DND-41 (cell line): ENCODE measurements around the gene SRC.

Experiments
- ATAC-seq: fragments of 200-7000 bp; cut with Tn5 transposase; 3 replicates; pipeline ENCODE4 v1.9.1; 2021; ENCODE audit warnings: low read depth; ENCODE audit not compliant: insufficient read depth
- DNase-seq: peaks from one replicate; pipeline ENCODE4 v3.0.0-alpha.2; 2020
- H2AFZ ChIP-seq: 2 replicates; pipeline ENCODE4 v1.6.0; 2012; ENCODE audit warnings: low read depth, low read length
- H3K27ac ChIP-seq: 2 replicates; pipeline ENCODE4 v1.5.1; 2012; ENCODE audit warnings: low read length, inconsistent platforms
- H3K27me3 ChIP-seq: fragments of 200-600 bp; sonication (generic); 2 replicates; pipeline ENCODE4 v1.6.0; 2012; ENCODE audit warnings: low read length, mild to moderate bottlenecking, inconsistent platforms; ENCODE audit not compliant: insufficient read depth, poor library complexity
- H3K36me3 ChIP-seq: 2 replicates; pipeline ENCODE4 v1.5.1; 2012; ENCODE audit warnings: low read length, inconsistent platforms; ENCODE audit not compliant: insufficient read depth
- H3K4me1 ChIP-seq: 2 replicates; pipeline ENCODE4 v1.5.1; 2012; ENCODE audit warnings: mild to moderate bottlenecking, low read length; ENCODE audit not compliant: insufficient read depth
- H3K4me2 ChIP-seq: 2 replicates; pipeline ENCODE4 v1.6.0; 2012; ENCODE audit warnings: mild to moderate bottlenecking, moderate library complexity, low read length, inconsistent platforms; ENCODE audit not compliant: insufficient read depth
- H3K4me3 ChIP-seq, 2 experiments: fragments of 200-600 bp in 1 of 2; shearing (Covaris generic) in 1 of 2; 2 replicates each; pipeline ENCODE4 v1.5.1; 2012 to 2016; ENCODE audit warnings: inconsistent platforms in 2 of 2, low read length in 2 of 2, mild to moderate bottlenecking in 2 of 2, low read depth in 1 of 2, moderate library complexity in 1 of 2
- H3K79me2 ChIP-seq: 2 replicates; pipeline ENCODE4 v1.6.0; 2012; ENCODE audit warnings: low read length, inconsistent platforms; ENCODE audit not compliant: insufficient read depth
- H3K9ac ChIP-seq: 2 replicates; pipeline ENCODE4 v1.6.0; 2012; ENCODE audit warnings: low read depth, mild to moderate bottlenecking, inconsistent platforms, low read length, moderate library complexity
- H3K9me3 ChIP-seq: 2 replicates; pipeline ENCODE4 v1.5.1; 2012; ENCODE audit warnings: low read length, moderate library complexity, mild to moderate bottlenecking, inconsistent platforms; ENCODE audit not compliant: insufficient read depth, severe bottlenecking
- H4K20me1 ChIP-seq: 2 replicates; pipeline ENCODE4 v1.6.0; 2012; ENCODE audit warnings: low read length; ENCODE audit not compliant: insufficient read depth
- EZH2 ChIP-seq: IDR thresholded peaks from 3 replicates; pipeline ENCODE4 v1.6.1; 2012; ENCODE audit warnings: borderline replicate concordance, low read depth, mild to moderate bottlenecking, moderate library complexity, low read length, inconsistent platforms; ENCODE audit not compliant: severe bottlenecking
- TF ChIP-seq, protein P1 (sequence below): IDR thresholded peaks from 2 replicates; pipeline ENCODE4 v1.5.1; 2012; ENCODE audit warnings: borderline replicate concordance, low read length, moderate library complexity, mild to moderate bottlenecking; ENCODE audit not compliant: poor library complexity, severe bottlenecking; ENCODE audit errors: extremely low read depth

SRC gene

DNA sequence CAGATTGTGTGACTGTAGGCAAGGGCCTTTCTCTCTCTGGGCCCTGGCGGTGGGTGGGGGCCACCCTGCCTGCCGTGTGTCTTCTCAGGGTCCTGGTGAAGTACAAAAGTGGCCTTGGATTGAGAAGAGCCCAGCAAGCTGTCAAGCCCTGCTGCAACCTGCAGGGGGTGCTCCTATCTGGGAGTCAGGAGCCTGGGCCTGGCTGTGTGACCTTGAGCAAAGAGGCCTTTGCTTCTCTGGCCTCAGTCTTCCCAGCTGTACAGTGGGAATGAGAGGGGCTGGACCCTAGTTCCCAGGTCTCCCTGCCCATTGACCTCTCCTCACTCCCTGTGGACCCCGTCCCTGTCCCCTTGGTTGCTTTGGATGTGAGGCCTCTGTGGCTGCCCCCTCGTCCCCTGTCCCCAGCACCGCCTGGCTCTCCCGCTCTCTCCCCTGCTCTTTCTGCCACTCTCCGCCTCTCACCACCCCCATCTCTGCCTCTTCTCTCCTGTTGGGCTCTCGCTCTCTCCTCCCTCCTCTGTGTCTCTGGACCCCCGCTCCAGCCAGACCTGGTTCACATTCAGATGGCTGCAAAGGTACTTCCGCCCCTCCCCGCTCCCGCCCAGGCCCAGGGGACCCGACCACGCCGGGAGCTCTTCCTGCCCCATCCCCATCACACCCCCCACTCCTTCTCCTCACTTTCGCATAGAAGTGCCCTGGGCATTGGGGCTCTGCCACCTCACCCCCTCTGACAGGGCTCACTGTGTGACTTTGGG lies 46.7 kb downstream of the SRC start:
- peak; percentile 33 for DNase-seq
- Histone ChIP-seq H3K27ac (no peak overlapping the region), H3K36me3 (peaks cover 12% of the 10 kb centered on the region; the same call in 1 of the 2 replicates), H2AFZ (no peak overlapping the region), H3K4me2 (no peak overlapping the region), H4K20me1 (peaks cover 7% of the 10 kb centered on the region; the same call in 1 of the 2 replicates), H3K9ac (no peak overlapping the region), H3K4me3 (no peak overlapping the region), H3K27me3 (no peaks in the 10 kb centered on the region), H3K9me3 (no peaks in the 10 kb centered on the region), H3K4me1 (no peaks in the 10 kb centered on the region), H3K79me2 (no peaks in the 10 kb centered on the region)
- ATAC-seq, result peak; percentile 66
- no peak for TF ChIP-seq EZH2
- TF ChIP-seq, protein P1, sequence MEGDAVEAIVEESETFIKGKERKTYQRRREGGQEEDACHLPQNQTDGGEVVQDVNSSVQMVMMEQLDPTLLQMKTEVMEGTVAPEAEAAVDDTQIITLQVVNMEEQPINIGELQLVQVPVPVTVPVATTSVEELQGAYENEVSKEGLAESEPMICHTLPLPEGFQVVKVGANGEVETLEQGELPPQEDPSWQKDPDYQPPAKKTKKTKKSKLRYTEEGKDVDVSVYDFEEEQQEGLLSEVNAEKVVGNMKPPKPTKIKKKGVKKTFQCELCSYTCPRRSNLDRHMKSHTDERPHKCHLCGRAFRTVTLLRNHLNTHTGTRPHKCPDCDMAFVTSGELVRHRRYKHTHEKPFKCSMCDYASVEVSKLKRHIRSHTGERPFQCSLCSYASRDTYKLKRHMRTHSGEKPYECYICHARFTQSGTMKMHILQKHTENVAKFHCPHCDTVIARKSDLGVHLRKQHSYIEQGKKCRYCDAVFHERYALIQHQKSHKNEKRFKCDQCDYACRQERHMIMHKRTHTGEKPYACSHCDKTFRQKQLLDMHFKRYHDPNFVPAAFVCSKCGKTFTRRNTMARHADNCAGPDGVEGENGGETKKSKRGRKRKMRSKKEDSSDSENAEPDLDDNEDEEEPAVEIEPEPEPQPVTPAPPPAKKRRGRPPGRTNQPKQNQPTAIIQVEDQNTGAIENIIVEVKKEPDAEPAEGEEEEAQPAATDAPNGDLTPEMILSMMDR, result peak; percentile 67

DNA sequence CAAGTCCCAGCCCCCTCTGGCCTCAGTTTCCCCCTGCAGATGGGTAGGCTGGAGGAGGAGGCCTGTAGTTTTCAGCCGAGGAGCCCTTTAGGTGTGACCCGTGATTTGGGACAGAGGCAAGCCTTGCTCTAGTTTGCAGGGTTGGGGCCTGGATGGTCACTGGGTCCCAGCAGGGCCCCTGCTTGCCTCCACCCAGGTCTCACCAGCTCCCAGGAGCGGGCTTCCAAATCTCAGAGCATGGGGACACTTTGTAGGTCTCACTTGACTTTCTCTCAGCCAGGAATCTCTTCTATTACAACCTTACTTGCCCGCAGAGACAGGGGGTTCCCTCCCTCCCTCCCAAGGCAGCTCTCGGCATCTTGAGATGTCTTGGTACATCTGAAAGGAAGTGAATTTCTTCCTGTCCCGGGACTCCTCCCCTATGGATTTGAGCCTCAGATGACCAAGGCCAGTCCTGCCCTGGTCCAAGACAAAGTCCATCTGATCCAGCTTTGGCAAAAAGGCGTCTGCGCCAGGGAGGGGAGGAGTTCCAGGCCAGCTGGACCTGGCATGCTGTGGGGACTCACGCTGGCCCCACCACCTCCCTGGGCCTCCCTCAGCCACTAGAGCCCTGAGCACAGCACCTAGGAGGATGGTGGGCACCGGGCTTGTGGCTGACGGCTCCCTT lies 47.4 kb downstream of the SRC start:
- Histone ChIP-seq H3K4me3 (no peak overlapping the region), H3K27ac (no peak overlapping the region), H3K4me1 (no peaks in the 10 kb centered on the region), H2AFZ (no peak overlapping the region), H3K9me3 (no peaks in the 10 kb centered on the region), H4K20me1 (peaks cover 8% of the 10 kb centered on the region; the same call in 1 of the 2 replicates), H3K36me3 (peaks cover 15% of the 10 kb centered on the region; the same call in 1 of the 2 replicates), H3K9ac (no peak overlapping the region), H3K4me2 (no peak overlapping the region), H3K27me3 (no peaks in the 10 kb centered on the region), H3K79me2 (no peaks in the 10 kb centered on the region)
- ATAC-seq (no peak), DNase-seq (no peak)
- TF ChIP-seq EZH2, result no peak
- TF ChIP-seq, protein P1, result no peak

DNA sequence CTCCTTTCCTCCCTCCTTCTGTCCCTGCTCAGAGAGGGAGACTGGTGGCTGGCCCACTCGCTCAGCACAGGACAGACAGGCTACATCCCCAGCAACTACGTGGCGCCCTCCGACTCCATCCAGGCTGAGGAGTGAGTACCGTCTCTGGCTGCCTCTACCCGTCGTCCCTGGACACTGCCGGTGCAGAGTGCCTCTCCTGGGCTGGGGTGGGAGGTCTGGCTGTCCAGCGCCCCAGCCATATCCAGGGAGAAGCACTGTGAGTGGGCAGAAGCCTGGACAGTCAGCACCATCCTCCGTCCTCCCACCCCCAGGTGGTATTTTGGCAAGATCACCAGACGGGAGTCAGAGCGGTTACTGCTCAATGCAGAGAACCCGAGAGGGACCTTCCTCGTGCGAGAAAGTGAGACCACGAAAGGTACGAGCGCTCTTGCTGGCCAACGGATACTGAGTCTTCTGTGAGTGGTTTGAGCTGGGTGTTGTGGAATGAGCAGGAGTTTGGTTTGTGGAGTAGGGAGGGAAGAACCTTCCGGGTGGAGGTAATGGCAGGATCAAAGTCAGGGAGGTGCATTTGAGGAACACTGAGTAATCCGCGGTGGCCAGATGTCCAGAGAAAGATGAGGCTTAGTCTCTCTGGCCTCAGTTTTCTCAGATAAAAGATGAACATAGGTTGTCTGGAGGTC lies 48.1 kb downstream of the SRC start:
- H3K27ac ChIP-seq, result no peak overlapping the region

More for the DNA sequence above, 48.1 kb downstream of the SRC start:
- no peak for TF ChIP-seq EZH2
- TF ChIP-seq, protein P1, result no peak
- Histone ChIP-seq H3K4me1 (no peaks in the 10 kb centered on the region), H3K4me3 (no peak overlapping the region), H3K9ac (no peak overlapping the region), H3K9me3 (no peaks in the 10 kb centered on the region), H4K20me1 (peaks cover 8% of the 10 kb centered on the region; the same call in 1 of the 2 replicates), H3K36me3 (peaks cover 15% of the 10 kb centered on the region; the same call in 1 of the 2 replicates), H3K4me2 (no peak overlapping the region), H2AFZ (no peak overlapping the region), H3K79me2 (no peaks in the 10 kb centered on the region), H3K27me3 (no peaks in the 10 kb centered on the region)
- DNase-seq (no peak), ATAC-seq (no peak)
